Cardiac muscle cell (in vitro differentiated cells and primary cell): ENCODE results near the gene MUC6. TPM values are rescaled to one million over a fixed set of nuclear protein-coding genes. Genes with fewer than 3 reads are reported as not detected.

Experiments used
- DNase-seq, 2 donors: peaks; one replicate each; pipeline versions ENCODE4 v3.0.0 to v3.0.0-alpha.2; 2010 to 2017; ENCODE audit warnings: low read depth in 1 of 2, low spot score in 1 of 2
- H3K27ac ChIP-seq: fragments of 200-600 bp; sonication (generic); 2 replicates; pipeline ENCODE4 v1.5.1; 2016
- H3K27me3 ChIP-seq: fragments of 200-600 bp; sonication (generic); 2 replicates; pipeline ENCODE4 v1.6.0; 2016; ENCODE audit warnings: control low read depth
- H3K36me3 ChIP-seq: fragments of 200-600 bp; sonication (generic); 2 replicates; pipeline ENCODE4 v1.5.1; 2016; ENCODE audit warnings: control low read depth
- H3K4me1 ChIP-seq: fragments of 200-600 bp; sonication (generic); 2 replicates; pipeline ENCODE4 v1.8.1; 2017; ENCODE audit warnings: low read depth, mild to moderate bottlenecking, mixed run types
- H3K4me3 ChIP-seq: fragments of 200-600 bp; sonication (generic); 2 replicates; pipeline ENCODE4 v1.5.1; 2016; ENCODE audit warnings: mild to moderate bottlenecking
- H3K9me3 ChIP-seq: fragments of 200-600 bp; sonication (generic); 2 replicates; pipeline ENCODE4 v1.5.1; 2017; ENCODE audit warnings: low read depth, mild to moderate bottlenecking, control low read depth
- CTCF ChIP-seq: IDR thresholded peaks from 2 replicates; pipeline ENCODE4 v1.5.1; 2012; ENCODE audit warnings: low read depth, mild to moderate bottlenecking, low read length
- polyA plus RNA-seq: library from polyadenylated mRNA; unstranded; fragments of >200 nt; fragmentation: Nextera tagmentation; extraction: Ambion mirVana; gene quantifications from 2 replicates; pipeline ENCODE4 v1.2.1, GENCODE V29; 2016
- total RNA-seq: library from RNA; depleted of rRNA; stranded (reverse); fragments of >200 nt; gene quantifications from 2 replicates; pipeline ENCODE4 v1.2.3, GENCODE V29; 2016

Gene MUC6
- total and polyA plus RNA-seq, 2 experiments from 2014 or later, result not detected

- H3K36me3 ChIP-seq, result peaks cover 38% of the 10 kb centered on the region
- no peak for TF ChIP-seq CTCF
- H3K27ac ChIP-seq, result no peak overlapping the region
- H3K9me3 ChIP-seq, result no peaks in the 10 kb centered on the region
- no peaks in the 10 kb centered on the region for H3K4me1 ChIP-seq
- no peak for DNase-seq
- no peak overlapping the region for H3K4me3 ChIP-seq
- no peaks in the 10 kb centered on the region for H3K27me3 ChIP-seq
These were observed 46.4 kb downstream of the MUC6 start for GRCh38 chr11:990101-990500.

- TF ChIP-seq CTCF, result no peak
- Histone ChIP-seq H3K4me1 (no peaks in the 10 kb centered on the region), H3K36me3 (peaks cover 38% of the 10 kb centered on the region), H3K9me3 (no peaks in the 10 kb centered on the region), H3K27me3 (no peaks in the 10 kb centered on the region), H3K4me3 (no peak overlapping the region), H3K27ac (no peak overlapping the region)
- no peak for DNase-seq
These were observed 48.8 kb downstream of the MUC6 start for GRCh38 chr11:987671-988070.

- Histone ChIP-seq H3K27me3 (no peaks in the 10 kb centered on the region), H3K27ac (no peak overlapping the region), H3K9me3 (no peaks in the 10 kb centered on the region), H3K36me3 (peaks cover 38% of the 10 kb centered on the region), H3K4me3 (no peak overlapping the region), H3K4me1 (no peaks in the 10 kb centered on the region)
- no peak for TF ChIP-seq CTCF
- no peak for DNase-seq
These were observed 49.6 kb downstream of the MUC6 start for GRCh38 chr11:986952-987305.

- Histone ChIP-seq H3K36me3 (peaks cover 42% of the 10 kb centered on the region), H3K4me1 (no peaks in the 10 kb centered on the region), H3K27ac (no peak overlapping the region), H3K4me3 (no peak overlapping the region), H3K27me3 (no peaks in the 10 kb centered on the region), H3K9me3 (no peaks in the 10 kb centered on the region)
- no peak for TF ChIP-seq CTCF
- DNase-seq, result no peak
These were observed 50.1 kb downstream of the MUC6 start for GRCh38 chr11:986270-986951.

GRCh38 chr11:985848-986247 lies 50.7 kb downstream of the MUC6 start:
- no peak for TF ChIP-seq CTCF
- Histone ChIP-seq H3K4me3 (no peak overlapping the region), H3K36me3 (peaks cover 43% of the 10 kb centered on the region), H3K27me3 (no peaks in the 10 kb centered on the region), H3K9me3 (no peaks in the 10 kb centered on the region), H3K4me1 (no peaks in the 10 kb centered on the region), H3K27ac (no peak overlapping the region)
- no peak for DNase-seq
